Memory B cell (primary cell): ENCODE data around the gene SLC22A13.

Experiments used
- ATAC-seq: fragments of 150-1000 bp; cut with Tn5 transposase; 2 replicates; pipeline ENCODE4 v1.10.0; 2021; ENCODE audit warnings: low read depth, mild to moderate bottlenecking, moderate library complexity
- DNase-seq, 2 donors: peaks; one replicate each; pipeline ENCODE4 v3.0.0; 2022; ENCODE audit warnings: low spot score in 2 of 2
- H3K27ac Mint-ChIP-seq: one replicate; pipeline ENCODE4 v1.8.0; 2022; ENCODE audit warnings: mild to moderate bottlenecking, moderate library complexity, mixed read lengths
- H3K27me3 Mint-ChIP-seq: one replicate; pipeline ENCODE4 v1.8.0; 2022; ENCODE audit warnings: mixed read lengths
- H3K36me3 Mint-ChIP-seq: one replicate; pipeline ENCODE4 v1.8.0; 2022; ENCODE audit warnings: mild to moderate bottlenecking, mixed read lengths
- H3K4me1 Mint-ChIP-seq: one replicate; pipeline ENCODE4 v1.8.0; 2022; ENCODE audit warnings: mixed read lengths
- H3K4me3 Mint-ChIP-seq: one replicate; pipeline ENCODE4 v1.8.0; 2022; ENCODE audit warnings: mild to moderate bottlenecking, moderate library complexity, mixed read lengths
- H3K9me3 Mint-ChIP-seq: one replicate; pipeline ENCODE4 v1.8.0; 2022; ENCODE audit warnings: mixed read lengths

Gene SLC22A13

DNA sequence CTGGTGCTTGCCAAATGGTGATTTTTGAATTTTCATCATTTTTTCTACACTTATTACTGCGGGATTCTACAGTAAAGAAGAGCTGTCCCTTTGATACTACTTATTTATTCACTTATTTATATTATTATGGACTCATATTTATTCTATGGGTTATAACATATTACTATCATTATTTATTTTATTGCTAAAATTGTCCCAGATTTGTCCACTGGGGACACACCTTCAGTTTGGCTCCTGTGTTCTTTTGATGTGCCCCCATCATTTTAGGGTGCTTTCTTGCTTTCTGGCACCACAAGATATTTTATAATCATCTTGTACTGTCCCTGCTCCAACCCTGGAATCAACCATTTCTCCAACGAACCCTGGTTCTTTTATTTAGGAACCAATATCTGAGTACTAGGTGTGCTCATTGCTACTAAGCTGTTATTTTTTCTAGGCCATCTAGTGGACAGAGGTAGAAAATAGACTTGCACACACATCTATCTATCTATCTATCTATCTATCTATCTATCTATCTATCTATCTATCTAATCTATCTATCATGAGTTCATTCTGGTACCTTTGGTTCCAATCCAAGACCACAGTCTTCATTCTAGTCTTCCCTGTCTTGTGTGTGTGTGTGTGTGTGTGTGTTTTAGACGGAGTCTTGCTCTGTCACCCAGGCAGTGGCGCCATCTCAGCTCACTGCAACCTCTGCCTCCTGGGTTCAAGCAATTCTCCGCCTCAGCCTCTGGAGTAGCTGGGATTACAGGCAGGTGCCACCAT lies 32.5 kb downstream of the SLC22A13 start:
- H3K27me3 Mint-ChIP-seq: peaks cover 9% of the 10 kb centered on the region
- no peak overlapping the region for H3K27ac Mint-ChIP-seq
- no peak for DNase-seq
- H3K9me3 Mint-ChIP-seq: no peaks in the 10 kb centered on the region
- H3K36me3 Mint-ChIP-seq: no peaks in the 10 kb centered on the region
- no peak overlapping the region for H3K4me3 Mint-ChIP-seq
- peaks cover 4% of the 10 kb centered on the region for H3K4me1 Mint-ChIP-seq
- peak; percentile 59 for ATAC-seq

- H3K4me1 Mint-ChIP-seq: no peaks in the 10 kb centered on the region
- DNase-seq (no peak), ATAC-seq (no peak)
- H3K9me3 Mint-ChIP-seq: peaks cover 4% of the 10 kb centered on the region
- H3K4me3 Mint-ChIP-seq: no peak overlapping the region
- H3K36me3 Mint-ChIP-seq: no peaks in the 10 kb centered on the region
- no peak overlapping the region for H3K27ac Mint-ChIP-seq
- H3K27me3 Mint-ChIP-seq: peaks cover 21% of the 10 kb centered on the region
These were observed 41.3 kb downstream of the SLC22A13 start for GRCh38 chr3:38306941-38307340.

DNA sequence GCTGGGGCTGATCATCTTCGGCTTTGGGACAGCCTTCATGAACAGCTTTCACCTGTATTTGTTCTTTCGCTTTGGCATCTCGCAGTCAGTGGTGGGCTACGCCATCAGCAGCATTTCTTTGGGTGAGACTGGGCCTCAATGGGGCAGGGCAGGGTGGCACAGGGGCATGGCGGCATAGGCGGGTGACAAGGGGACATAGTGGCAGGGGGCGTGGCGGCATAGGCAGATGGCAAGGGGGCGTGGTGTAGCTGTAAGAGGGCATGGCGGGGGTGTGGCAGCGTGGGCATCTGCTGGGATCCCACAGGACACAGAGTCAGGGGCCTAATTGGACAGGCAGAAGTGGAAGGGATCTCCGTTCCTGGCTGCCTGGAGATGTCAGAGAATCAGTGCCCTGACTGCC lies 42.0 kb downstream of the SLC22A13 start:
- Mint-ChIP-seq H3K4me3 (no peak overlapping the region), H3K9me3 (peaks cover 4% of the 10 kb centered on the region), H3K4me1 (no peaks in the 10 kb centered on the region), H3K36me3 (no peaks in the 10 kb centered on the region), H3K27me3 (peaks cover 26% of the 10 kb centered on the region), H3K27ac (no peak overlapping the region)
- DNase-seq: no peak
- ATAC-seq: no peak

- Mint-ChIP-seq H3K27me3 (peaks cover 29% of the 10 kb centered on the region), H3K4me1 (no peaks in the 10 kb centered on the region), H3K9me3 (peaks cover 4% of the 10 kb centered on the region), H3K27ac (no peak overlapping the region), H3K36me3 (no peaks in the 10 kb centered on the region), H3K4me3 (no peak overlapping the region)
- ATAC-seq: no peak
- DNase-seq: no peak
These were observed 42.8 kb downstream of the SLC22A13 start for GRCh38 chr3:38308456-38308855.

DNA sequence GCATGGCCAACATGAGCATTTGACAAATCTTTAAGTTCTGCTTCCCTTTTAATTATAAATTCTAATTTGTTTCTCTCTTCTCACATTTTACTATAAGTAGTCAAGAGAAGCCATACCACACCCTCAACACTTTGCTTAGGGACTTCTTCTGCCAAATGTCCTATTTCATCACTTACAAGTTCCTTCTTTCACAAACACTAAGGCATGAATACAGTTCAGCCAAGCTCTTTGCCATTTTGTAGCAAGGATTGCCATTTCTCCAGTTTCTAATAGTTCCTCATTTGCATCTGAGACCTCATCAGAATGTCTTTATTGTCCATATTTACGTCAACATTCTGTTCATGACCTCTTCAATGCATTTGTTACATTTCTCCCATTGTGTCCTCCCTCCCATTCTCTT lies 45.9 kb downstream of the SLC22A13 start:
- no peak overlapping the region for H3K4me3 Mint-ChIP-seq
- no peaks in the 10 kb centered on the region for H3K4me1 Mint-ChIP-seq
- ATAC-seq (no peak), DNase-seq (no peak)
- no peak overlapping the region for H3K27ac Mint-ChIP-seq
- no peaks in the 10 kb centered on the region for H3K36me3 Mint-ChIP-seq
- H3K27me3 Mint-ChIP-seq: peaks cover 28% of the 10 kb centered on the region
- H3K9me3 Mint-ChIP-seq: no peaks in the 10 kb centered on the region

DNA sequence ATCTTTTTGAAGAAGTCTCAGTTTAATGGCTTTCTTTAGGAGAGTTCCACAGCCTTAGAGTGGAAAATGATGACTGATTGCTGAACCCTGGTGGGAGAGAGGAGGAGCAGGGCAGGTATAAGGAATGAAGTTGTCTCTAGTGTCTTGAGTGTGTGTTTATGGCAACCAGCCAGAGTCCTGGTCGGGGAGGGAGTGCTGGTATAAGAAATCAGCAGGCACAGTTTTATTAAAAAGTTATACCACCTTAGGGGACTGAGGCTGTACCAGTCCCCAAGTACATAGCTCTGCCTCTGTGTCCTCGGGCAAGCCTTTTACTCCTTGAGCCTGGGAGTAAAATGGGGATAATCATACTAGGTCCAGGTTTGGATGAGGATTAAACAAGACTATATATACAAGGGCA lies 46.3 kb downstream of the SLC22A13 start:
- no peak overlapping the region for H3K27ac Mint-ChIP-seq
- H3K27me3 Mint-ChIP-seq: peaks cover 31% of the 10 kb centered on the region
- no peaks in the 10 kb centered on the region for H3K9me3 Mint-ChIP-seq
- H3K36me3 Mint-ChIP-seq: no peaks in the 10 kb centered on the region
- H3K4me3 Mint-ChIP-seq: no peak overlapping the region
- no peak for ATAC-seq
- no peaks in the 10 kb centered on the region for H3K4me1 Mint-ChIP-seq
- DNase-seq: no peak

- Mint-ChIP-seq H3K36me3 (no peaks in the 10 kb centered on the region), H3K27ac (no peak overlapping the region)
- no peak for ATAC-seq
These were observed 46.7 kb downstream of the SLC22A13 start for GRCh38 chr3:38312356-38312755.

DNA sequence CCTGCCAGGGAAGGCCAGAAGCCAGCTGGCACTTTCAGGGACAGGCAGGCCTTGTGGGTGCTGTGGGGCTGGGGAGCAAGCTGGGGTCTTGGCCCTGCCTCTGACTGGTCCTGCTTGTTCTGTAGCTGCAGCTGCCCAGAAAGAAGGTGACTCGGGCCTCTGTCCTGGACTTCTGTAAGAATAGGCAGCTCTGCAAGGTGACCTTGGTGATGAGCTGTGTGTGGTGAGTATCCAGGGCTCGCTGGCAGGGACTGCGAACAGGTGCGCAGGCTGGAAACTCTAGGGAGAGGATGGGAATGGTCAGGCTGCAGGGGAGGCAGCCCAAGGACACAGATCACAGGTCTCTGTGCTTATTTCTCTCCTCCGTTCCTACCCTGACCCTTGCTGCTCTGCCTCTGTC lies 47.7 kb downstream of the SLC22A13 start:
- Mint-ChIP-seq H3K36me3 (no peaks in the 10 kb centered on the region), H3K27ac (no peak overlapping the region), H3K4me3 (no peak overlapping the region), H3K27me3 (peaks cover 27% of the 10 kb centered on the region), H3K4me1 (no peaks in the 10 kb centered on the region), H3K9me3 (no peaks in the 10 kb centered on the region)
- ATAC-seq (no peak), DNase-seq (no peak)

More at GRCh38 chr3:38312356-38312755, 46.7 kb downstream of the SLC22A13 start:
- Mint-ChIP-seq H3K4me3 (no peak overlapping the region), H3K9me3 (no peaks in the 10 kb centered on the region), H3K4me1 (no peaks in the 10 kb centered on the region), H3K27me3 (peaks cover 31% of the 10 kb centered on the region)
- no peak for DNase-seq

GRCh38 chr3:38313695-38314094 lies 48.1 kb downstream of the SLC22A13 start:
- Mint-ChIP-seq H3K27me3 (peaks cover 25% of the 10 kb centered on the region), H3K36me3 (no peaks in the 10 kb centered on the region), H3K9me3 (no peaks in the 10 kb centered on the region), H3K27ac (no peak overlapping the region), H3K4me1 (no peaks in the 10 kb centered on the region), H3K4me3 (no peak overlapping the region)
- ATAC-seq (no peak), DNase-seq (no peak)

DNA sequence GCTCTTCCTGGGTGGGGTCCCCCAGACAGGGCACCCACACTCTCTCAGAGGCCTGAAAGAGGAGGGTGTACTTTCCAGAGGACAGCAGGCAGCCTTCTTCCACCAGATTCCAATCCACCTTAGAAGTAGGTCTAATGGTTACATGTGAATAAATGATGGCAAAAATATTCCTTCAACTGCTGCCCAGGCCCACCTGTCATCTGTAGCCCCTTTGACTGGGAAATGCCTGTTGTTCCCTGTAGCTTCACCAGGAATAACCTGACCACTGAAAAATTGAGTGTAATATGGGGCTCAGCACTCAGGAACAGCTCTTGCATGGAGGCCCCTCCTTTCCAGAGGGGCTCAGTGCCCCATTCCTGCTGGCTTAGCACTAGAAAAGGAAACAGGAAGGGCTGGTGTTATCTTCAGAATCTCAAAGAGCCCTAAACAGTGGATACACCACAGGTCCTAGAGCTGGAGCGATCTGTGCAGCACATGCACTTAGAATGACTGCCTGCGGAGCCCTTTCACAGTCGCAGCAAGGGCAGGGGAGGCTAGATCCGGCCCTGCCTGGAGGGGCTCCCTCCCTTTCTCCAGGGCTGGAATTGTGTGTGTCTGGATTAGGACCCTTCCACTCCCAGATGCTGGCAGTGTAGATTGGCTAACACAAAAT lies 48.6 kb downstream of the SLC22A13 start:
- Mint-ChIP-seq H3K9me3 (no peaks in the 10 kb centered on the region), H3K4me1 (no peaks in the 10 kb centered on the region), H3K36me3 (no peaks in the 10 kb centered on the region), H3K27me3 (peaks cover 21% of the 10 kb centered on the region), H3K4me3 (no peak overlapping the region), H3K27ac (no peak overlapping the region)
- DNase-seq: no peak
- no peak for ATAC-seq

- H3K4me1 Mint-ChIP-seq: no peaks in the 10 kb centered on the region
- no peak overlapping the region for H3K4me3 Mint-ChIP-seq
- H3K27me3 Mint-ChIP-seq: peaks cover 17% of the 10 kb centered on the region
- DNase-seq (no peak), ATAC-seq (no peak)
- H3K9me3 Mint-ChIP-seq: no peaks in the 10 kb centered on the region
- no peaks in the 10 kb centered on the region for H3K36me3 Mint-ChIP-seq
- H3K27ac Mint-ChIP-seq: no peak overlapping the region
These were observed 49.3 kb downstream of the SLC22A13 start for GRCh38 chr3:38314764-38315487.

DNA sequence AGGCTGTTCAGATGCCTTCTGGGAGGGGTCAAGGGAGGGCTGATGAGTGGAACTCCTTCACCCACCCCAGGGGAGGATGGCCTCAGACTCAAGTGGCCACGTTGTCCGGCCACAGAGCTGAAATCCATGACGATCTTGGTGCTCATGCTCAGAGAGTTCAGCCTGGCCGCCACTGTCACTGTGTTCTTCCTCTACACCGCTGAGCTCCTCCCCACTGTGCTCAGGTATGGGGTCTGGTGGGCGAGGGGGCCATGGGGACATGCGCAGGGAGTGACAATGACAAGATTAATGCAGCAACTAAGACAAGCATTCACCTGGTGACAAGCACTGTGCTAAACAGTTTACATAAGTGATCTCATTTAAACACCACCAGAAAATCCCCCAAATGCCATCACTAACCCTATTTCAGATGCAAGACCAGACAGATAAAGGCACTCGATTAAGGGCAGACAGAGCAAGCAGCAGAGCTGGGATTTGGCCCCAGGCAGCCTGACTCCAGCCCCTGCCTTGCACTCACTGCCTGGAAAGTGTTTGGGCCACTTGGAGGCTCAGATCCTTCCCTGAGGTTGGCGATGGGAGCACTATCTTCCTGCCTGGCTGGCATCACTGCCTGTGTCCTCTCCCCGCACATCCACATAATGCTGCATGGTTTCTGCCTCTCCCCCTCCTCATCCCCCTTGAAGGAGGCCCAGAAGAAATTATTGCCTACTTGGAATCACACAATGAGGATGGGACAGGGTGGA lies 50.0 kb downstream of the SLC22A13 start:
- no peak for DNase-seq
- ATAC-seq: no peak
- H3K36me3 Mint-ChIP-seq: no peaks in the 10 kb centered on the region
- H3K4me3 Mint-ChIP-seq: no peak overlapping the region
- no peaks in the 10 kb centered on the region for H3K9me3 Mint-ChIP-seq
- H3K27me3 Mint-ChIP-seq: peaks cover 17% of the 10 kb centered on the region
- H3K4me1 Mint-ChIP-seq: no peaks in the 10 kb centered on the region
- H3K27ac Mint-ChIP-seq: no peak overlapping the region

DNA sequence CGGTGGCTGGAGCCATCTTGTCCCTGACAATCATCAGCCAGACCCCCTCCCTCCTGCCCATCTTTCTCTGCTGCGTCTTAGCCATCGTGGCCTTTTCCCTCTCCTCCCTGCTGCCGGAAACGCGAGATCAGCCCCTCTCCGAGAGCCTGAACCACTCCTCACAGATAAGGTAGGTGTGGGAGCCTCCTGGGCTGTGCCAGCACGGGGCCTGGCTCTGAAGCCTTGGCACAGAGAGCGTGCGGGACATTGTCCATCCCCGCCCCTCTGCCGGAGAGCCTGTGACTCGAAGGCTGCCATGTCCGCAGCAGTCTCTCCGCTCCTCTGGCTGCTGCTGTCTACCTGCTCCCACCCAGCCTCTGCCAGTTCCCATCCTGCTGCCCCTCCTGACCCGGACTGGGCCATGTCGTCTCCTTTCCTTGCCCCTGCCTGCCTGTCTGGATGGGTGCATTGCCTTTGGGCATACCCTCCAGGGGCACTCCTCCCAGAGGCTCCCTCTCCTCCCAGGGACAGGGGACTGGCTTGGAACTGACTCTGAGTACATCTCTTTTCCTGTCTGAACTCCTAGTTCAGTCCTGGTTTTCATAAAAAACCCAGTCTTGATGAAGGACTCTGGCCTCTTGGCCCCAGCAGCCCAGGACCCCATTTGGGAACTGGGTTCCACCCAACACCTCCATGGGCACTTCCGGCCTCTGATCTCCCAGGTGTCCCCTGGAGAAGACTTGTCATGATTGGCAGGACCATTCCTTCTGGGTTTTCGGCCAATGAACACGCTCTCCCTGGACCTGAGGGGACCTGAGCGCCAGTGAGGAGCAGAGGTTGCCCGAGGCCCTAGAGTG lies 51.0 kb downstream of the SLC22A13 start:
- Mint-ChIP-seq H3K4me1 (no peaks in the 10 kb centered on the region), H3K9me3 (peaks cover 1% of the 10 kb centered on the region), H3K27me3 (peaks cover 15% of the 10 kb centered on the region), H3K36me3 (no peaks in the 10 kb centered on the region), H3K27ac (no peak overlapping the region), H3K4me3 (no peak overlapping the region)
- DNase-seq (no peak), ATAC-seq (no peak)
